Measurements from ENCODE around the gene FAM98A.

Gene FAM98A

GRCh38 chr2:33577084-33577483 lies 22.0 kb downstream of the FAM98A start (continued):
- TF ChIP-seq TRIM28 (IDR thresholded peaks at IDR 0.05; ENCODE audit: borderline replicate concordance, low read length) (no peak), SALL2 (tag by site-specific recombination; IDR thresholded peaks at IDR 0.05; ENCODE audit: borderline replicate concordance) (no peak), ZNF76 (tag by site-specific recombination; IDR thresholded peaks at IDR 0.05; ENCODE audit: borderline replicate concordance, low read depth) (no peak), ZNF292 (tag by site-specific recombination; IDR thresholded peaks at IDR 0.05; ENCODE audit: borderline replicate concordance, low read depth) (no peak), REPIN1 (tag by site-specific recombination; IDR thresholded peaks at IDR 0.05; ENCODE audit: low read depth) (no peak)

GRCh38 chr2:33573657-33574056 lies 25.4 kb downstream of the FAM98A start:
- no peaks in the 10 kb centered on the region for H3K9me3 ChIP-seq (ENCODE audit: control insufficient read depth, insufficient read depth, low read depth, low read length)
- H3K36me3 ChIP-seq (ENCODE audit: control insufficient read depth in 2 of 2, insufficient read depth in 1 of 2, low read length in 2 of 2): no peaks in the 10 kb centered on the region
- TF ChIP-seq ZNF146 (tag by site-specific recombination; IDR thresholded peaks at IDR 0.05) (no peak), ZNF692 (tag by site-specific recombination; IDR thresholded peaks at IDR 0.05) (no peak), EGR2 (tag by site-specific recombination; IDR thresholded peaks at IDR 0.05; ENCODE audit: low read depth) (peak; percentile 57), ZFHX2 (tag by site-specific recombination; conservative IDR thresholded peaks at IDR 0.05) (peak; percentile 51), ZNF426 (tag by site-specific recombination; IDR thresholded peaks at IDR 0.05) (no peak)
- no peak overlapping the region for H3K27ac ChIP-seq (ENCODE audit: extremely low read depth, low read depth, low read length)
- ChIA-PET POLR2A (no interaction called here), CTCF (interaction anchor here (0.6 to 1.1 kb wide), 3 partner anchors 21 to 815 kb away, joined by 3 read pairs; no protein-coding TSS in a partner anchor)
- no peaks in the 10 kb centered on the region for H3K4me1 ChIP-seq (ENCODE audit: control insufficient read depth, insufficient read depth, low read length)
- no peak overlapping the region for H3K4me3 ChIP-seq (ENCODE audit: low read depth, low read length)

- Histone ChIP-seq H3K4me1 (ENCODE audit: control insufficient read depth, insufficient read depth, low read length) (no peaks in the 10 kb centered on the region), H3K36me3 (ENCODE audit: control insufficient read depth in 2 of 2, insufficient read depth in 1 of 2, low read length in 2 of 2) (no peaks in the 10 kb centered on the region; a peak in 1 of 3 replicates), H3K4me3 (ENCODE audit: low read depth, low read length) (no peak overlapping the region), H3K9me3 (ENCODE audit: control insufficient read depth, insufficient read depth, low read depth, low read length) (no peaks in the 10 kb centered on the region), H3K27ac (ENCODE audit: extremely low read depth, low read depth, low read length) (no peak overlapping the region)
- POLR2A ChIA-PET: no interaction called here
- CTCF ChIA-PET: no interaction called here
- TF ChIP-seq ZNF223 (tag by site-specific recombination; IDR thresholded peaks at IDR 0.05) (no peak), ZNF24 (tag by site-specific recombination; IDR thresholded peaks at IDR 0.05) (no peak), ZNF513 (tag by site-specific recombination; IDR thresholded peaks at IDR 0.05) (no peak), ZNF155 (tag by site-specific recombination; IDR thresholded peaks at IDR 0.05) (no peak)
Observed at GRCh38 chr2:33570681-33571080, 28.4 kb downstream of the FAM98A start.

- H3K4me3 ChIP-seq (ENCODE audit: low read depth, low read length): no peak overlapping the region
- H3K36me3 ChIP-seq (ENCODE audit: control insufficient read depth in 2 of 2, insufficient read depth in 1 of 2, low read length in 2 of 2): no peaks in the 10 kb centered on the region
- POLR2A ChIA-PET: no interaction called here
- no peak overlapping the region for H3K27ac ChIP-seq (ENCODE audit: extremely low read depth, low read depth, low read length)
- no peaks in the 10 kb centered on the region for H3K9me3 ChIP-seq (ENCODE audit: control insufficient read depth, insufficient read depth, low read depth, low read length)
- H3K4me1 ChIP-seq (ENCODE audit: control insufficient read depth, insufficient read depth, low read length): no peaks in the 10 kb centered on the region
- CTCF ChIA-PET: no interaction called here
- TF ChIP-seq PRDM4 (tag by site-specific recombination; IDR thresholded peaks at IDR 0.05) (no peak), SCRT1 (tag by site-specific recombination; IDR thresholded peaks at IDR 0.05; ENCODE audit: borderline replicate concordance) (no peak), ZFP3 (tag by site-specific recombination; IDR thresholded peaks at IDR 0.05; ENCODE audit: low read depth) (no peak), SETDB1 (IDR thresholded peaks at IDR 0.05; ENCODE audit: insufficient read length, low read length) (no peak), PRDM10 (tag by site-specific recombination; IDR thresholded peaks at IDR 0.05) (no peak), ZBTB1 (tag by site-specific recombination; IDR thresholded peaks at IDR 0.05) (no peak)
Observed at GRCh38 chr2:33561872-33562271, 37.2 kb downstream of the FAM98A start.
